NCI-H1105 treated with DMSO at 0.1 percent for 48 hours (cell line): ENCODE measurements around the gene PRPF6.

Experiments used
- DNase-seq: peaks from one replicate; lab custom pipeline; 2025; lab: John Stamatoyannopoulos, UW

PRPF6 gene

GRCh38 chr20:64064145-64064698 is 83.3 kb downstream of the PRPF6 start:
- DNase-seq, result no peak

GRCh38 chr20:64065062-64065973 is 84.4 kb downstream of the PRPF6 start:
- no peak for DNase-seq

DNA sequence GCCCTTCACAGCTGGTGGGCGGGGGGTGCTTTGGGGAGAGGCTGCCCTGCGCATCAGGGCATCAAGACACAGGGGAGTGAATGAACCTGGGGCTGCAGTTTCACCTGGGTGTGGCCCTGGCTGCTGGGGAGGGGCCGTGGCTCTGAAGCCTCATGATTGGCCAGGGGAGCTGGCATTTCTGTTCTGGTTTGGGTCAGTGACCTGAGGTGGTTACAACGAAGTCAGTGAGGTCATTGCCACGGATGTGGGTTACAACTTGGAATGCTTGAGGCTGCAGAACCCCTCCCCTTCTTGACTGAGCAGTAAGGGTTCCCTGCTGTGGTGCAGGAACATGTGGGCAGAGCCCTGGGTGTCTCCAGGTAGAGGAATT is 85.0 kb downstream of the PRPF6 start:
- no peak for DNase-seq

- DNase-seq, result no peak
These were observed 86.2 kb downstream of the PRPF6 start for GRCh38 chr20:64067005-64067632.

DNA sequence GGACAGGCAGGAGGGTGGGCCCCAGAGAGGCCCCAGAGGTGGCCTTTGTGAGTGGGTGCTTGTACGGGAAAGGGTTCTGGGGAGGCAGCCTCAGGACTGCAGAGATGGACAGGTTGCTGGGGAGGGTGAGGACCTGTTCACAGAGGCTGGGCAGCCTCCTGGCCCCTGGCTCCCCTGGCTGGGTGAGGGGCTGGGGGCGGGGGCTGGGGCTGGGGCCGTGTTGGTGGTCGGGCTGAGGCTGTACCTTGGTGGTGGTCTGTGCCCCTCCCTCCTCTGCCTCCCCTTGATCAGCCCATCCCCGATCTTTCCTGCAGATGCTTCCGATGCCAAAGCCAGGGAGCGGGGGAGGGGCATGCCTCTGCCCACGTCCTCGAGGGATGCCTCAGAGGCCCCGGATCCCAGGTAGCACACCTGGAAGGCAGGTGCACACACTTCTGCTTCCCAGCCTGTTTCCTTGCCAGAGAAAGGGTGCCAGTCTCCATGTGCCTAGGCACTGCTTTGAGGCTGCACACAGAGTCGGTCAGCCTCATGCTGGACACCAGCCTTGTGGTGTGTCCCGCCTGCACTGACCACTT is 86.9 kb downstream of the PRPF6 start:
- no peak for DNase-seq

DNA sequence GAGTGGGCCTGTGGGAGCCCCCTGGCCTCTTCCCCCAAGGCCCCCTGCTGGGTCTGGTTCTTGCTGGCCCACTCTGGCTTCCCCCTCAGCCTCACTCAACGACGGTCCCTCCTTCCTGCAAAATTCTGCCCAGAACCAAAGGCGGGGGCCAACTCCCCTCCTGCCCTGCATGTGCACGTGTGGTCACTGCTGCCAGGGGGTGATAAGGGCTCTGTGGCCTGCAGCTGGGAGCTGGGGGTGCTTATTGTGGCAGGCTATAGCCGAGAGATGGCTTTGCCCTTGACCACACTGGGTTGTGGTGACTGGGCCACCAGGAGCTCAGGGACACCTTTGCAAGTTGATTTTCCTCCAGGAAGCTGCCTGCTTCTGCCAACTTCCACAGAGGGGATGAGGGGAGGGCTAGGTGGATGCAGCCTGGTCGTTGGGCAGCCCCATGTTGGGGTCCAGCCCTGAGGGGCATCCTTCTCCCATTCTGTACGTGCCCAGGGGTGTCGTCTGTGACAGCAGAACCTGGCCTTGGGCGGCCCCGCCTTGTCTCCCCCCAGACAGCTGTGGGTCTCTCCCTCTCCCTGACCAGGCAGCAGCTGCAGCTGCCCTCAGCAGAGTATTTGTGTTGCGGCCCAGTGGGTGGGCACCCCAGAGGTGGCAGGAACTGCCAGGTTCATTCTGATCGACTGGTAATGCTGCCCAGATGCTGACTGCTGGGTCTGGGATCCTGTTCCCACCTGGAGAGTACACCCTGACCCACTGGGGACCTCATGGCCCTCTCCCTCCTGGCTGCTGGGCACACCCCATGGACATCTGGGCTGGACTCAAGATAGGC is 87.7 kb downstream of the PRPF6 start:
- no peak for DNase-seq

GRCh38 chr20:64069209-64069613 is 88.3 kb downstream of the PRPF6 start:
- no peak for DNase-seq

DNA sequence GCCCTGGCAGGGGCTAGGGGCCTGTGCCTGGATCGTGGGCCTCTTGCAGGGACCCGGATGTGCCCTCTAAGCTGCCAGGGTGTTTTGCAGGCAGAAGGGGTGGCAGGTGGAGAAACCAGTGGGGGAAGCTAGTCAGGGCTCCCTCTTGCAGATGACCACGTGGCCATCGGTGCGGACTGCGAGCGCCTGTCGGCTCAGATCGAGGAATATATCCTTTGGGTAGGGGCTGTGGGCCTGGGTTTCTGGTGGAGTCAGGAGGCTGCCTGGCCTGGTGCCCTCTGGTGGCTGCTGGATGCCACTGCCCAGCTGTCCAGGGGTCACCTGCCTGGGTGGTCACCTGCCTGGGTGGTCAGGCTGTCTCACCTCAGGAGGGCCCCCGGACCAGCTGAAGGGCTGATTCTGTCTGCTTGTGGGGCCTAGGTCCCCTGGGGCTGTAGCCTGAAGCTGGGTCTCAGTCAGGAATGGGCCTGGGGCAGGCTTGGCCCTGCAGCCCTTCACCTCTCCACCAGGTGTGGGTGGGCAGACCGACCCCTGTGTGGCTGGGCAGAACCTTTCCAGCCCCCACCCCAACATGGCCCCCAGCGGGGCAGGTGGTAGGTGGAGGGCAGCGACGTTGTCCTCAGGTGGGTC is 88.8 kb downstream of the PRPF6 start:
- DNase-seq, result peak; percentile 7

DNA sequence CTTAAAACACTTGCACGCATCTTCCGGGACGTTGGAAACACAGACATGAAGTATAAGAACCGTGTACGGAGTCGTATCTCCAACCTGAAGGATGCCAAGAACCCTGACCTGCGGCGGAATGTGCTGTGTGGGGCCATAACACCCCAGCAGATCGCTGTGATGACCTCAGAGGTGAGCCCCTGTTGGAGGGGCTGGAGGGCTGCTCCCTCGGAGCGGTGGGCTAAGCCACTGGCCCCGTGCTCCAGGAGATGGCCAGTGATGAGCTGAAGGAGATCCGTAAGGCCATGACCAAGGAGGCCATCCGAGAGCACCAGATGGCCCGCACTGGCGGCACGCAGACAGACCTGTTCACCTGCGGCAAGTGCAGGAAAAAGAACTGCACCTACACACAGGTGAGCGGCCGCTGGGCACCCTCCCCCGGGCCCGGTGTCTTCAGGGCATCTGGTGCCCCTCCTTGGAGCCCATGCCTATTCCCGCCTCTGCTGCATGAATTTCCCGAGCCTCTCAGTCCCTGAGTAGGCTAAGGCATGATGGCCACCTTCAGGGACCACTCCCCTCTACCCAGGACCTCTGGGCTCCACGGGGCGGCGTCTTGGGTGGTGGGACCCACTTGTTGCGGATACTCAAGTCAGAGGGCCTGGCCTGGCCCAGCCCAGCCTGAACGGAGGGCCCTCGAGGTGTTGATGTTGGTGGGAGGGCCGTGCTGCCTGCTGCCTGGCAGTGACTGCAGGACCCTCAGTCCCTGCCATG is 89.5 kb downstream of the PRPF6 start:
- no peak for DNase-seq

DNA sequence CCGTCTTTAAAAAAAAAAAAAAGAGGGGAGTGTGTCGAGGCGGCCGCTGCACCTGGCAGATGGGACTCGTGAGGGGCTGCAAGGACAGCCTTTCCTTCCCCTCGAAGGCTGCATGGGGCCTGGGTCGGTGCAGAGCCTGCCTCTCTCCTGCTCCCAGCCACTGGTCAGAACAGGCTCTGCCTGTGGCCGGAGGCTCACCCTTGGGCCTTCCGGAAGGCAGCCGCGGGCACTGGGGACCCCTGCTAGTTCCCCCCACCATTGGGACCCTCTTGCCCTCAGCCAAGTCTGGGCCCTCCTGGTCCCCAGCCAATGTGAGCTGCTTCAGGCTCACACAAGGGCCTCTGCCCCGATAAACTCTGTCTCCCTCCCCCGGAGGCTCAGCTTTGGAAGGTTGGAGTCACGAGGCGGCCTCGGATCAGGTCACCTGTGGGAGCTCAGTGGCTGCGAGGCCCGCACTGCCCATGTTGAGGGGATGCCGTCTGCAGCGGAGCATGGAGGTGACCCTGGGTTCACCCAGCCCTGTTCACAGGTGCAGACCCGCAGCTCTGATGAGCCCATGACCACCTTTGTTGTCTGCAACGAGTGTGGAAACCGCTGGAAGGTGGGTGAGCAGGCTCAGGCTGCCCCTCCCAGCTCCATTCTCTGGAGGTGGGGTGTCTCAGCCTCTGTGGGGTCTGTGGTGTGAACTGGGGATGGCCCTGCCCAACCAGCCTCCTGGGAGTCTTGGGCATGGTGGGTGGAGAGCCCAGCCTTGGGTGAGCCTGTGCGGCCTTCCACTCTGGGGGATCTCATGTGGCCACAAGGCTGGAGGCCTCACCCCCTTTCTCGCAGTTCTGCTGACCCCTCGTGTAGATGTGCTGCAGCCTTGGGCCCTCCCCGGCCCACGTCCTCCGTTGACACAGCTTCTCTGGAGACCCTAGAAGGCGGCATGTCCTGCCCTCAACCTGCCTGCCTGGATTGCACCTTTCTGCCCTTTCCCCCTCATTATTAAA is 90.7 kb downstream of the PRPF6 start:
- DNase-seq, result no peak

DNA sequence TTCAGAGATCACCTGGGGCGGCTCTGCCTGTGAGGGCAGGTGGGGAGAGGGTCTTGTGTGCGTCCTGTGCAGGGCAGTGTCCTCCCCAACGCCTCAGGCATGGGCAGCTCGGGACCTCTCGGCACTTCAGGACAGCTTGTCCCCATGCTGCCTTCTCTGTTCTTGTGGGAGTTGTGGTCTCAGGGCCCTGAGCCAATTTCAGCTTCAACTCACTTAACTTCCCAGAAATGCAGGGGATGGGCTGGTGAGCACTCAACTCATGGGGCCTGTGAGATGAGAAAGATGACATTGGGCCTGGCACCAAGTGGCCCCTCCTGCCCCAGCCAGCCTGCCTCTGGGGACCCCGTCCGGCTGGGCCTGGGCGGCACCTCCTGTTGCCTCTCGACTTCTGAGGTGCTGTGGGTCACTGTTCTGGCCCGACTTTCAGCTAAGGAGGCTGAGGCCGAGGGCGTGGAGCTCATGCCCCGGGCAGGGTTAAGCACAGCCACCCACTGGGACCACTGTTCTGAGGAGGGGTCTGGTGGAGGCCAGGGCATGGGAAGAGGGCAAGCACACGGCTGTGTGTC is 91.6 kb downstream of the PRPF6 start:
- no peak for DNase-seq

- no peak for DNase-seq
These were observed 92.7 kb downstream of the PRPF6 start for GRCh38 chr20:64073476-64074183.

- no peak for DNase-seq
These were observed 93.4 kb downstream of the PRPF6 start for GRCh38 chr20:64074184-64074789.

DNA sequence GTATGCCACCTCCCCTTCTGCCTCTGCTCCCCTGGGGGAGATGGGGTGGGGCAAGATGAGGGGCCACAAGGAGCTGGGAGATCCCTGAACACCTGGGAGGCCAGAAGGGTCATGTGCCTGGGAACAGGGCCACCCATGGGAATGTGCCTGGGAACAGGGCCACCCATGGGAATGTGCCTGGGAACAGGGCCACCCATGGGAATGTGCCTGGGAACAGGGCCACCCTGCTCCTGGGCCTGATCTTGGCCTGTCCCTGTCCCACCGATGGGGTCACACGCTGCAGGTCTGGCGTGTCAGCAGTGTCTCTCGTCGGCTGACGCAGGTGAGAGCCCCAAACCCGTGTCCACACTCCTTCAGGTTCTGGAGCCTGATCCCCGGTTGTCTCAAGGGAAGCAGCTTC is 94.0 kb downstream of the PRPF6 start:
- DNase-seq, result no peak

DNA sequence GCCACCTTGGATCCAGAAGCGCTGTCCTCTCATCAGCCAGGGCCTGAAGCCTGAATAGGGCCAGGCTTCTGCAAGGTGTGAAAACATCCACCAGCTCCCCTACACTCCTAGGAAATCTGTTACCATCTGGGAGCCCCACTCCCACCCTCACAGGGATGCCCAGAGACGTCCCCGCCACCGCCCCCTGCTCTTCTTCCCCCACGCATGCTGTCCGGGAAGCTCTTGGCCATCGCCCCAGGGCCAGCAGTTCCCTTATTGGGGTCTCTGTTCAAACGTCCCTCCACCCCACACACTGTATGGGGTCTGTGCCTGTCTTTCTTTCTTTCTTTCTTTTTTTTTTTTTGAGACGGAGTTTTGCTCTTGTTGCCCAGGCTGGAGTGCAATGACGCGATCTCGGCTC is 94.6 kb downstream of the PRPF6 start:
- DNase-seq, result no peak

DNA sequence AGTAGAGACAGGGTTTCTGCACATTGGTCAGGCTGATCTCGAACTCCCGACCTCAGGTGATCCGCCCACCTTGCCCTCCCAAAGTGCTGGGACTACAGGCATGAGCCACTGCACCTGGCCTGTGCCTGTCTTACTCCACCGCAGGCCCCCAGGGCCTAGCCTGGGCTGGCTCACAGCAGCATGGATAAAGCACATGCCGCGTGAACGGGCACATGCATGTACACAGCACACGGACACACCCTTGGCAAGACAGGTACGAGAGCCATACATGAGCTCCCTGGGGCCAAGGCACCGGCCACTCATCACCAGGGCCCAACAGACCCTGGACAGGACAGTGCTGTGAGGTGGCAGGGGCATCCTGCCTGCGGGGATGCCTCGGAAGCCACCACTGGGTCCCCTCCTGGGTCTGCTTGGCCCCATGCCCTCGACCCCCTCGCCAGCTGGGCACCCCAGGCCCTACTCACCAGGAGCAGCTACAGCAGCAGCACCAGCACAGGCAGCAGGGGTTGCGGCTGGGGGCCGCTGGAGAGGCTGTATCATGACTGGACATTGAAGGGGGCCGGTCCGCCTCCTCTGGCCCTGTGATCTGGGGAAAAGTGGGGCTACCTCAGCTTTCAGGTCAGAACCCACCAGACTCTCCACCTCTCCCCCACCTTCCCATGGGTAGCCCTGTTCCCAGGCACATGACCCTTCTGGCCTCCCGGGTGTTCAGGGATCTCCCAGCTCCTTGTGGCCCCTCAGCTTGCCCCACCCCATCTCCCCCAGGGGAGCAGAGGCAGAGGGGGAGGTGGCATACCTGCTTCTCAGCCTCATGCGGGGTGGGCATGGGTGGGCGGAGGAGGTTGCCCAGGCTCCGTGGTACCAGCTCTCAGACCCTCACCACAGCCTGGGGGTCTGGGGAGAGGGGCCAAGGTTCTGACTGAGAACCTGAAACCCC is 95.4 kb downstream of the PRPF6 start:
- no peak for DNase-seq

DNA sequence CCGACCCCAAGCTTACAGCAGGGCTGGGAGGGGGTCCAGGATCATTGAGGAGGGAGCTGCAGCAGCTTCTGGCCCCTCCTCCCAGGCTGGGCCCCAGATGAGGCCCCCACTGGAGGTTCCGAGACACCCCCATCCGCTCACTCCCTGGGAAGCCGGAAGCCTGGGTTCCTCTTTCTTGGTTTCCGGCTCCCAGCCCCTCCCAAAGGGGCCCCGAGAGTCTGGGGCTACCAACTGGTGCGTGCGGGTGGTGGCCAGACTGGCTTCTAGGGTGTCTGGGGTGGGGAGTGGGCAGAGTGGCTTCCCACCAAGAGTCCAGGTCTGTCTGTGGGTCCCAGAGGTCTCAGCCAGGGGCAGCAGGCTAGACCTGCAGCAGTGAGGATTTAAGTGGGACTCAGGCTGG is 96.2 kb downstream of the PRPF6 start:
- no peak for DNase-seq
